NCI-H524 (cell line): ENCODE results near the gene PFDN1.
A peak's percentile ranks its signal among the peaks of the same experiment; 100 is the strongest.

Experiments used
- DNase-seq, 2 experiments: peaks; one replicate each; lab custom pipeline; 2025; lab: John Stamatoyannopoulos, UW

Gene PFDN1

DNA sequence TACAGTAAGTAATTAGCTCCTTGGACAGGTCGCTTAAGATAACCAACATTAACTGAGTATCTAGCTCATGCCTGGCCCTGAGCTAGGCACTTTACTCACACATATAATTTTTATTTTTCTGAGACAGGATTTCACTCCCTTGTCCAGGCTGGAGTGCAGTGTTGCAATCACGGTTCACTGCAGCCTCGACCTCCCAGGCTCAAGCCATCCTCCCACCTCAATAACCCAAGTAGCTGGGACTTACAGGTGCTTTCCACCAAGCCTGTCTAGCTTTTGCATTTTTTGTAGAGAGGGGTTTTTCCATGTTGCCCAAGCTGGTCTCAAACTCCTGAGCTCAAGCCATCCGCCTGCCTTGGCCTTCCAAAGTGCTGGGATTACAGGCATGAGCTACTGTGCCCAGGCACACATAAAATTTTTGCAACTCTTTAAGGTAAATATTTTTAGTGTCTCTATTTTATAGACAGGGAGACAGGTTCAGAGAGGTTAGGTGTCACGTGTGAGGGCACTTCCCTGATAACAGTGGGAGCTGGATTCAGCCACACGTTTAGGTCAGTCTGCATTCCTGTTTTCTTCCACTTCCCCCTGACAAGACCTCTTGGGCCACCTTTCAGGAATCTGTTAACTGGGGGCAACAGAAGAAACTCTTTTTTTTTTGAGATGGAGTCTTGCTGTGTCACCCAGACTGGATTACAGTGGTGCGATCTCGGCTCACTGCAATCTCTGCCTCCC, 25.3 kb upstream of the PFDN1 start:
- DNase-seq, result no peak

- peak in 1 of 2 experiments; percentile 25 for DNase-seq
Measured at GRCh38 chr5:140327589-140327988, 24.7 kb upstream of the PFDN1 start.

GRCh38 chr5:140325486-140325885, 22.6 kb upstream of the PFDN1 start:
- DNase-seq, result no peak

GRCh38 chr5:140324617-140325241, 21.8 kb upstream of the PFDN1 start:
- no peak for DNase-seq

GRCh38 chr5:140324041-140324600, 21.2 kb upstream of the PFDN1 start:
- DNase-seq, result no peak

- DNase-seq, result no peak
Measured at GRCh38 chr5:140322751-140323731, 20.1 kb upstream of the PFDN1 start.

DNA sequence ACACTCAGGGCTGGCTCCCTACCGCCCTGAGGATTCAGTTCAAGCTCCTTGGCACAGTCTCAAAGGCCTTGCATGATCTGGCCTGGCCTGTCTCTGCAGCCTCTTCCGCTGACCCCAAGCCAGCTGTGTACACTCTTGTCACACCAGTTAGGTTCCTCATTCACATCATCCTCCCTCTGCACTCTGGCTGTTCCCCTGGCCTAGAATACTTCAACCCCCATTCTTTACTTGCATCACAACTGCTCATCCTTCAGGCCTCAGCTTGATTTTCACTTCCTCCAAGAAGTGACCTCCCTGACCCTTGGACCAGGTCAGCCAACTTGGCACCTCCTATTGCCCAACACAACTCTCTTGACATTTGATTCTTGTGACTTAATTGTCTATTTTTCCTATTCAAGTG, 18.9 kb upstream of the PFDN1 start:
- no peak for DNase-seq

GRCh38 chr5:140319833-140320232, 16.9 kb upstream of the PFDN1 start:
- no peak for DNase-seq

- DNase-seq, result peak in 1 of 2 experiments; percentile 30
Measured at GRCh38 chr5:140318792-140319191, 15.9 kb upstream of the PFDN1 start.

DNA sequence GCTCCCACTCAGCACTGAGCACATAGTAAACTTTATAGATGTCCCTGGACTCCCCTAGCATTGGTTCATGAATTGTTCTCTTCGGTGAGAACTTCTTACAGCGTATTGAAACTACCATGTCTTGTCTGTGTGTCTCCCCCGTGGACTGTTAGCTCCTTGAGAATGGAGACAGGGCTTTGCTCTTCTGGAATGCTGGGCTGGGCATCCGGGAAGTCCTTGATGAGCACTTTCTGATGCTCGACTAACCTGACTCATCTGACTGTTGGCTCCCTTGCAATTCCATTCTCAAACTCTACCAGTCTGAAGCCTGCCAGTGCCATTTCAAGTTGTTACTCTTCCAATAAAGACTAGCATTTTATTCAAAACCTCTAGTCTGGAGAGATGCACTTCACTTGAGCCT, 15.0 kb upstream of the PFDN1 start:
- DNase-seq, result no peak

DNA sequence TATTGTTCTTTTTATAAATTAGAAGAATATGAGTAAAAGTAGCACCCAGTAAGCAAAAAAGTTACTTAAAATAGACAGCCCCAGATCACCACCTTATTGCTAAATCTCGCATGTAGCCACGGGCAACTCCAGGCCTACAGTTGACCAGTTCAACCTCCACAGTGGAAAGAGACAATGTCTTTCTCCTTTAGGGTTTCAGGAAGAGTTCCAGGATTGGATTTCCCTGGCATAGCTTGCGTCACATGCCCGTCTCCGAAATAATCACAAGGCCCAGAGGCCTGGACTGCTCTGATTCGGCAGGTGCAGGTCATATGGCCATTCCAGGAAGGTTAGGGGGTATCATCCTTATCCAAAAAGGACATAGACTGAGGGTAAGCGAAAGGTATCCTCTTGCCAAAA, 9.9 kb upstream of the PFDN1 start:
- DNase-seq, result no peak

GRCh38 chr5:140312067-140312790, 9.3 kb upstream of the PFDN1 start:
- no peak for DNase-seq

DNA sequence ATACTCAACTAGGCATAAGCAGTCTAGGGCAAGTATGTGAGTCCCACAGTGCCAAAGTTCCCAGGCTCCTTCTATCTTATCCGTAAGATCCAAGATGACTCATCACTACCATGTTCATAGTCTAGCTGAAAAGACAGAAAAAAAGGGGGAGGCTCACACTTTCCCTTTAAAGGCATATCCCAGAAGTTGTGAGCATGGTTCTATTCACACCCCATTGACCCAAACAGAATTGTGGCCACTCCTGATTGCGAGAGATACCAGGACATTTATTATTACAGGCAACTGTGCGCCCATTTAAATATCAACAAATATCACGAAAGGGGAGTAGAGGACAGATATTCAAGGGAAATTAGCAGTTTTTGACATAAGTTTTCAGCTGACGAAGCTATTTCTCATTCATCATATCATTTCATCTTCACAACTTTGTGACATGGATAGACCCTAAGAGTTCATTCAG, 8.1 kb upstream of the PFDN1 start:
- DNase-seq, result no peak

- no peak for DNase-seq
Measured at GRCh38 chr5:140310434-140310833, 7.5 kb upstream of the PFDN1 start.

DNA sequence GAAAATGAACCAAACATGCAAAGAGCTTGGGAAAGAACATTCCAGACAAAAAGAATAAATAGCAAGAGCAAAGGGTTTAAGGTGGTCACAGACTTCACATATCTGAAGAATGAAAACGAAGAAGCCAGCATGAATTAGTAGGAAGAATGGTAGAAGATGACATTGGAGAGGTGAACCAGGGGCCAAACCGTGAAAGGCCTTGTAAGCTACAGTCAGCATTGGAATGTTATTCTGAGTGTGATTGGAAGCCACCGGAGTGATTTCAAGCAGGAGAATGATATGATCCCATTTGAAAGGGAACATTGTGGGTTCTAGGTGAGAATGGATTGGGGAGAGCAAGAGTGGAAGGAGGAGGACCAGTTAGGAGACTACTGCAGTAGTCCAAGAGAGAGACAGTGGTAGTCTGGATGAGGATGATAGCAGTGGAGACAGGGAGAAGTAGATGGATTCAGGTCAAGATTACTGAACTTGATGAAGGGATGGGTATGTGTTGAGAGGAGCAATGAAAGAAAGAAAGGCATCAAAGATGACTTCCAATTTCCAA, 6.9 kb upstream of the PFDN1 start:
- no peak for DNase-seq

DNA sequence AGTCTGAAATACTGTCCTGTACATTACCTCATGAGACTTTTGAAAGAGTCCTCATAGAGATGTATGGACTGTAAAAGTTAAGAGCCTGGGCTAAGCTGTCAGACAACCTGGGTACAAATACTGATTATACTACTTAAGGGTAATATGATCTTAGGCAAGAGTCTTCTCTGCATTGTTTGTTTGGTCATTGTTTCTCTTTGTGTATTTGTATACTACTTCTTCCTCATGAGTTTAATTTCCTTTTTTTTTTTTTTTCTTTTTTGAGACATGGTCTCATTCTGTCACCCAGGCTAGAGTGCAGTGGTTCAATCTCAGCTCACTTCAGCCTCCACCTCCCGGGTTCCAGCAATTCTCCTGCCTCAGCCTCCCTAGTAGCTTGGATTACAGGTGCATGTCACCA, 2.6 kb upstream of the PFDN1 start:
- no peak for DNase-seq

DNA sequence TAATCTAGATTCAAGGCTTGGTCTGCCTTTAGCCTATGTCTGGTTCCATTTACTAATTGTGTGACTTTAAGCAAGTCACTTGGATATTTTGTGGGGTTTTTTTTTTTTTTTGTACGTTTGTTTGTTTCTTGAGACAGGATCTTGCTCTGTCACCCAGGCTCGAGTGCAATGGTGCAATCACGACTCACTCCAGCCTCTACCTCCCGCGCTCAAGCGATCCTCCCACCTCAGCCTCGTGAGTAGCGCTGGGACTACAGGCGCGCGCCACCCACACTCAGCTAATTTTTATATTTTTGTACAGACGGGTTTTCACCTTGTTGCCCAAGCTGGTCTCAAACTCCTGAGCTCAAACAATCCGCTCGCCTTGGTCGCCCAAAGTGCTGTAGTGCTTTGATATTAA, 1.1 kb upstream of the PFDN1 start:
- no peak for DNase-seq

DNA sequence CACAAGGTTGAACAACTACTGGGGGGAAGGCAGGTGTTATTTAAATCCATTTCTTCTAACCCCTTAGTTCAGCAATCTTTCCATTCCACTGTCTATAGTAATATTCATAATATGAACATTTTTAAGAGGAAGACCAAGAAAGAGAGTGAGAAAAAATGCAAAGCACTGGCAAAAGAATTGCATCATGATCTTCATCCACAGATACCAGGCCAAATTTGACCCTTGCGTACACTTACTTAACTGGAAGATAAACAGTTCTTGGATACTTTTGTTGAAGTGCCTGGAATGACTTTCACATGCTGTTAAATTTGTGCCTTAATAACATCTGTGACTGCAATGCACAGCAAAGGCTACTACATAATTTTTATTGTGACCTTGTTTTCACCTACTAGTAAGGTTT, 1.8 kb downstream of the PFDN1 start:
- DNase-seq, result no peak

GRCh38 chr5:140299056-140299455, 3.8 kb downstream of the PFDN1 start:
- DNase-seq, result no peak

DNA sequence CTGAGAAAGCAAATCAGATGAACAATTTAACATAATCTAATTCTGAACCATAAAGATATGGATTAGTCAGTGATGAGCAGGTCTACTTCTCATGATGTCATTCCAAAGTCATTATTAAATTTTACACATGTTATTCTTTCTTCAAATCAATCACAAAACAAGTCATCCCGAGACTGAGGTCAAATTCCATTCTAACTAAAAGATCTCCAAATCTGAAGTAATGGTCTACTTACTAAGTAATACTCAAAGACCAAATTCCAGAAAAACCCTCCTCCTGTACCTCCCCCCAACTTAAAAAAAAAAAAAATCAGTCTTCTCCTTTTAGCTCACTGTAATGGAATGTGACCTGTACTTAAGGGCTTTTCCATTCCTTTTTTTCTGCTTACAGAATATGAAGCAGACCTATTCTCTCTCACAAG, 4.7 kb downstream of the PFDN1 start:
- no peak for DNase-seq

DNA sequence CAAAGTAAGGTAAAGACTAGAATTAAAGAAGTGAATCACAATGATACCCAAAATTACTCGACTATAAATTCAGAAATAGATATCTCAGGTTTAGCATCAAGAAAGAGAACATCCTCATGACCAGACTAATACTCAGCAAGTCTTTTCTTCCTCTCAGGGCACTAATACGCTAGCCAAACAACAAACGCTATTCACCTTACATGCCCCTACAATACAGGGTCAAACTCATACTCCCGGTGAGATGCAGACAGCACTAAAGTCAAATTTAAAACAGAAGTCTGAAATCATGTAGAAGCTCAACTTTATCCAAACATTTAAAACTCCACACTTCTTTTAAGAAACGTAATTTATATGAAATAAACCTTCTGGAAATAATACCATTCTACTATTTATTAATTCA, 5.6 kb downstream of the PFDN1 start:
- DNase-seq, result no peak
